ENCODE measurements around the gene SRBD1. TPM values are rescaled to one million over a fixed set of nuclear protein-coding genes. Genes with fewer than 3 reads are reported as not detected.

SRBD1 gene
- total RNA-seq, 1 experiment from 2014 or later = 22.8 TPM

DNA sequence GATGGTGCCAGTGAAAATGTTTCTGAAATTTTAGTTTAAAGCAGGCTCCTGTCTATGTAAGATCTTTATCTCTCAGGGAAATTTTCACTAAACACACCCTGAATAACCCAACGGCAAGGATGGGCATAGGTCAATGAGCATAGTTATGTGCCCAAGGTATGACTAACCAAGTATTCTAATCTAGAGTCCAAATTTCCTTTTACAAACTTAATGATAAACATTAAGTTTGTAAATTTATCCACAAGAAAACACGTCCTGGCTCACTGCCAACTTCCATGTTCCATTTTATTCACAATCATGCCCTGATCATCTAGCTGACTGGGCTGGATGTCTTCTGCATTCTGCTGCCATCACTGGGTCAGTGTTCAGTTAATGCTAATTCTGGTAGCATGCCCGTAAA, 151.2 kb downstream of the SRBD1 start:
- Mint-ChIP-seq H3K4me3 (no peak overlapping the region), H3K9me3 (no peaks in the 10 kb centered on the region), H3K36me3 (peaks cover 4% of the 10 kb centered on the region), H3K27ac (no peak overlapping the region), H3K27me3 (ENCODE audit: low read depth) (no peaks in the 10 kb centered on the region), H3K4me1 (peaks cover 46% of the 10 kb centered on the region)
- TF ChIP-seq NR2C2 (CRISPR knock-in tag; IDR thresholded peaks at IDR 0.05) (no peak), ESRRA (CRISPR knock-in tag; IDR thresholded peaks at IDR 0.05; ENCODE audit: borderline replicate concordance) (no peak), ZNF121 (CRISPR knock-in tag; IDR thresholded peaks at IDR 0.05) (no peak), PRRX2 (CRISPR knock-in tag; IDR thresholded peaks at IDR 0.05) (no peak), ATF1 (CRISPR knock-in tag; IDR thresholded peaks at IDR 0.05) (no peak), NFATC4 (CRISPR knock-in tag; IDR thresholded peaks at IDR 0.05) (no peak), NR1H2 (CRISPR knock-in tag; IDR thresholded peaks at IDR 0.05) (no peak), ZNF416 (CRISPR knock-in tag; IDR thresholded peaks at IDR 0.05) (no peak), RORB (CRISPR knock-in tag; IDR thresholded peaks at IDR 0.05) (no peak), NFYB (CRISPR knock-in tag; conservative IDR thresholded peaks at IDR 0.05; ENCODE audit: low read depth) (no peak), SMAD4 (CRISPR knock-in tag; IDR thresholded peaks at IDR 0.05) (no peak)
- TF ChIP-seq, protein P1, sequence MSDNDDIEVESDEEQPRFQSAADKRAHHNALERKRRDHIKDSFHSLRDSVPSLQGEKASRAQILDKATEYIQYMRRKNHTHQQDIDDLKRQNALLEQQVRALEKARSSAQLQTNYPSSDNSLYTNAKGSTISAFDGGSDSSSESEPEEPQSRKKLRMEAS (CRISPR knock-in tag; IDR thresholded peaks at IDR 0.05) = no peak
- TF ChIP-seq, protein P2, sequence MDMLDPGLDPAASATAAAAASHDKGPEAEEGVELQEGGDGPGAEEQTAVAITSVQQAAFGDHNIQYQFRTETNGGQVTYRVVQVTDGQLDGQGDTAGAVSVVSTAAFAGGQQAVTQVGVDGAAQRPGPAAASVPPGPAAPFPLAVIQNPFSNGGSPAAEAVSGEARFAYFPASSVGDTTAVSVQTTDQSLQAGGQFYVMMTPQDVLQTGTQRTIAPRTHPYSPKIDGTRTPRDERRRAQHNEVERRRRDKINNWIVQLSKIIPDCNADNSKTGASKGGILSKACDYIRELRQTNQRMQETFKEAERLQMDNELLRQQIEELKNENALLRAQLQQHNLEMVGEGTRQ (CRISPR knock-in tag; IDR thresholded peaks at IDR 0.05) = no peak
- ChIA-PET POLR2A (no interaction called here), CTCF (interaction anchor here (0.6 kb wide), 1 partner anchor 278 kb away, joined by 3 read pairs; no protein-coding TSS in a partner anchor)
- DNase-seq (ENCODE audit: low spot score) (no peak), ATAC-seq (no peak)

DNA sequence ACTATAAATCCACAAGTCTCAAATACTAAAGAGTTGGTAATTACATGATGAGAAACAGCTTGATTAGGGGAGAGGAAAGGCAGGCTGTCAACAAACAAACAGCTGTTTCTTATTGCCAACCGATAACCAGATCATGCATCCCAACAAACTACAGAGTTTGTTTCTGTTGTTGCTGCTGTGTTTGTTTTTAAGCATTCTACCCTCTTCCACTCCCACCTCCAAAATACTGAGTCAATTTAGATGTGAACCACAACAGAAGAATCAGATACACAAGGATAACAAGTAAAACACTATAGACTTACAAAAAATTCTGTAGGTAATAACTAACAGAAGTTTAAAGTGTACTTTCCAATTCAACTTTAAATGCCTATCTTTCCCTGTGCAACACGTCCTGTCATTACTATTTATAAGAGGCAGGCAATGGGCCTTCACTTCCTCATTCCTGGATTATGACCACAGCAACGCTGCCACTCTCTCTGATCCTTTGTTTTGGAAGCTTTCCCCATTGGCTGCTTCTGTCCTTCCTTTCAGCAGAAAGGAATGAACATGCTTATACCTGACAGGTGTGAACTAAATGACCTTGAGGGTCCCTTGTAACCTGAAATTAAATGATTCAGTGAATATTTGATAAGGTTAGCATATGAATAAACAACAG, 152.0 kb downstream of the SRBD1 start:
- ChIA-PET CTCF (interaction anchor here (0.6 kb wide), 1 partner anchor 277 kb away, joined by 3 read pairs; no protein-coding TSS in a partner anchor), POLR2A (no interaction called here)
- TF ChIP-seq, protein P3, sequence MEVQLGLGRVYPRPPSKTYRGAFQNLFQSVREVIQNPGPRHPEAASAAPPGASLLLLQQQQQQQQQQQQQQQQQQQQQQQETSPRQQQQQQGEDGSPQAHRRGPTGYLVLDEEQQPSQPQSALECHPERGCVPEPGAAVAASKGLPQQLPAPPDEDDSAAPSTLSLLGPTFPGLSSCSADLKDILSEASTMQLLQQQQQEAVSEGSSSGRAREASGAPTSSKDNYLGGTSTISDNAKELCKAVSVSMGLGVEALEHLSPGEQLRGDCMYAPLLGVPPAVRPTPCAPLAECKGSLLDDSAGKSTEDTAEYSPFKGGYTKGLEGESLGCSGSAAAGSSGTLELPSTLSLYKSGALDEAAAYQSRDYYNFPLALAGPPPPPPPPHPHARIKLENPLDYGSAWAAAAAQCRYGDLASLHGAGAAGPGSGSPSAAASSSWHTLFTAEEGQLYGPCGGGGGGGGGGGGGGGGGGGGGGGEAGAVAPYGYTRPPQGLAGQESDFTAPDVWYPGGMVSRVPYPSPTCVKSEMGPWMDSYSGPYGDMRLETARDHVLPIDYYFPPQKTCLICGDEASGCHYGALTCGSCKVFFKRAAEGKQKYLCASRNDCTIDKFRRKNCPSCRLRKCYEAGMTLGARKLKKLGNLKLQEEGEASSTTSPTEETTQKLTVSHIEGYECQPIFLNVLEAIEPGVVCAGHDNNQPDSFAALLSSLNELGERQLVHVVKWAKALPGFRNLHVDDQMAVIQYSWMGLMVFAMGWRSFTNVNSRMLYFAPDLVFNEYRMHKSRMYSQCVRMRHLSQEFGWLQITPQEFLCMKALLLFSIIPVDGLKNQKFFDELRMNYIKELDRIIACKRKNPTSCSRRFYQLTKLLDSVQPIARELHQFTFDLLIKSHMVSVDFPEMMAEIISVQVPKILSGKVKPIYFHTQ (CRISPR knock-in tag; IDR thresholded peaks at IDR 0.05) = no peak
- Mint-ChIP-seq H3K27ac (peak overlapping the region; percentile 63), H3K9me3 (no peaks in the 10 kb centered on the region), H3K36me3 (peaks cover 4% of the 10 kb centered on the region), H3K4me3 (no peak overlapping the region), H3K4me1 (peaks cover 38% of the 10 kb centered on the region), H3K27me3 (ENCODE audit: low read depth) (no peaks in the 10 kb centered on the region)
- DNase-seq (ENCODE audit: low spot score) (no peak), ATAC-seq (peak; percentile 69)

DNA sequence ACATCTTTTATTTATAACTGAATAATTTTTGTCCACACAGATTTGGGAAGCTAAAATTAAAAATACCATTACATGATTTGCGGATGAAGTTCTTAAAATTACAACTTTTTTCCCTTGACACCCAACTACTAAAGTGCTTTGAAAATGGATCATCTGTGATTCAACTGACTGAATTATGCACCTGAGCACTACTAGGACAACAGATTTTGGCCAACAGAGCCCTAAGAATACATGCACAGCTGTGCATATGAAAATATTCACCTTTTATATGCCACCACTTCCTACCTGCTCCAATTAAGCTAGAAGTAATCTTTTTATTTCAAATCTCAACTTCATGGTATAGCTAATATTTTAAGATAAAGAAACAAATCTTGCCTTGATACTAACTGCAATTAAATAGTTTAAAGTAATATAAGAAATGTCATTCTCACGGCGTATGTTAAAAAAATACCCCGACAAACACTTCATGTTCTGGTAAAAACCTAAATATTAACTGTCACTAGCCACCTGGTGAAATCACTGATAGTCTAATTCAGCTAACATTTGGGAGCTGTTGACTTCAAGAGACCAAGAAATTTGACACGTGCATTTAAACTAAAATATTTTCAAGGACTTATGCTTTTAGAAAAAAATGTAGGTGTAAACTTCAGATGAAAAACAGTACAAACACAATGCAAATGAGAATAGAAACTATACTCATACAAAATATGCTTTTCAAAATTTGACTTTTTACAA, 153.7 kb downstream of the SRBD1 start:
- Mint-ChIP-seq H3K27me3 (ENCODE audit: low read depth) (no peaks in the 10 kb centered on the region), H3K9me3 (no peaks in the 10 kb centered on the region), H3K27ac (no peak overlapping the region), H3K4me3 (no peak overlapping the region), H3K36me3 (peaks cover 4% of the 10 kb centered on the region), H3K4me1 (peaks cover 28% of the 10 kb centered on the region)
- ChIA-PET CTCF (no interaction called here), POLR2A (no interaction called here)
- no peak for ATAC-seq
- no peak for DNase-seq (ENCODE audit: low spot score)
- TF ChIP-seq, protein P4, sequence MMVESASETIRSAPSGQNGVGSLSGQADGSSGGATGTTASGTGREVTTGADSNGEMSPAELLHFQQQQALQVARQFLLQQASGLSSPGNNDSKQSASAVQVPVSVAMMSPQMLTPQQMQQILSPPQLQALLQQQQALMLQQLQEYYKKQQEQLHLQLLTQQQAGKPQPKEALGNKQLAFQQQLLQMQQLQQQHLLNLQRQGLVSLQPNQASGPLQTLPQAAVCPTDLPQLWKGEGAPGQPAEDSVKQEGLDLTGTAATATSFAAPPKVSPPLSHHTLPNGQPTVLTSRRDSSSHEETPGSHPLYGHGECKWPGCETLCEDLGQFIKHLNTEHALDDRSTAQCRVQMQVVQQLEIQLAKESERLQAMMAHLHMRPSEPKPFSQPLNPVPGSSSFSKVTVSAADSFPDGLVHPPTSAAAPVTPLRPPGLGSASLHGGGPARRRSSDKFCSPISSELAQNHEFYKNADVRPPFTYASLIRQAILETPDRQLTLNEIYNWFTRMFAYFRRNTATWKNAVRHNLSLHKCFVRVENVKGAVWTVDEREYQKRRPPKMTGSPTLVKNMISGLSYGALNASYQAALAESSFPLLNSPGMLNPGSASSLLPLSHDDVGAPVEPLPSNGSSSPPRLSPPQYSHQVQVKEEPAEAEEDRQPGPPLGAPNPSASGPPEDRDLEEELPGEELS (CRISPR knock-in tag; IDR thresholded peaks at IDR 0.05) = no peak
- TF ChIP-seq RORB (CRISPR knock-in tag; IDR thresholded peaks at IDR 0.05) (no peak), ZNF317 (CRISPR knock-in tag; IDR thresholded peaks at IDR 0.05; ENCODE audit: borderline replicate concordance, low read depth) (no peak), EMX1 (CRISPR knock-in tag; IDR thresholded peaks at IDR 0.05) (no peak)
- TF ChIP-seq, protein P5, sequence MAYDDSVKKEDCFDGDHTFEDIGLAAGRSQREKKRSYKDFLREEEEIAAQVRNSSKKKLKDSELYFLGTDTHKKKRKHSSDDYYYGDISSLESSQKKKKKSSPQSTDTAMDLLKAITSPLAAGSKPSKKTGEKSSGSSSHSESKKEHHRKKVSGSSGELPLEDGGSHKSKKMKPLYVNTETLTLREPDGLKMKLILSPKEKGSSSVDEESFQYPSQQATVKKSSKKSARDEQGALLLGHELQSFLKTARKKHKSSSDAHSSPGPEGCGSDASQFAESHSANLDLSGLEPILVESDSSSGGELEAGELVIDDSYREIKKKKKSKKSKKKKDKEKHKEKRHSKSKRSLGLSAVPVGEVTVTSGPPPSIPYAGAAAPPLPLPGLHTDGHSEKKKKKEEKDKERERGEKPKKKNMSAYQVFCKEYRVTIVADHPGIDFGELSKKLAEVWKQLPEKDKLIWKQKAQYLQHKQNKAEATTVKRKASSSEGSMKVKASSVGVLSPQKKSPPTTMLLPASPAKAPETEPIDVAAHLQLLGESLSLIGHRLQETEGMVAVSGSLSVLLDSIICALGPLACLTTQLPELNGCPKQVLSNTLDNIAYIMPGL (CRISPR knock-in tag; IDR thresholded peaks at IDR 0.05) = no peak

Measured in WTC11 (cell line).